ENCODE measurements around the gene PABPN1.

Gene PABPN1

GRCh38 chr14:23354990-23355389, 33.7 kb downstream of the PABPN1 start:
- Histone ChIP-seq H4K5ac (ENCODE audit: low read length) (no peak overlapping the region), H2BK15ac (replicated peaks; ENCODE audit: low read depth) (no peak overlapping the region), H2BK5ac (ENCODE audit: low read length) (no peak overlapping the region), H3K36me3 (ENCODE audit: control insufficient read depth, insufficient read depth, low read length) (no peaks in the 10 kb centered on the region), H3K23ac (ENCODE audit: low read length) (no peak overlapping the region), H3K4ac (ENCODE audit: low read depth, low read length) (no peak overlapping the region), H3K27ac (ENCODE audit: low read depth, low read length) (no peak overlapping the region), H2BK120ac (ENCODE audit: low read depth, low read length) (no peak overlapping the region), H3K79me1 (ENCODE audit: low read length) (no peaks in the 10 kb centered on the region), H3K56ac (ENCODE audit: low read length) (no peak overlapping the region), H3K79me2 (ENCODE audit: control insufficient read depth, insufficient read depth, low read length) (no peaks in the 10 kb centered on the region), H3K4me2 (ENCODE audit: low read length) (no peak overlapping the region), H4K8ac (ENCODE audit: low read depth, low read length) (no peak overlapping the region), H3K27me3 (ENCODE audit: insufficient read depth, low read length, poor library complexity) (no peaks in the 10 kb centered on the region), H3K4me1 (ENCODE audit: control insufficient read depth, low read depth, low read length) (peaks cover 2% of the 10 kb centered on the region), H3K18ac (ENCODE audit: low read length) (no peak overlapping the region), H3K4me3 (ENCODE audit: low read length) (no peak overlapping the region), H3K9ac (ENCODE audit: low read length) (no peak overlapping the region), H2AK5ac (ENCODE audit: low read length) (no peak overlapping the region)
- no peak for DNase-seq
- WGBS (ENCODE audit: extremely low coverage, insufficient coverage, low lambda C conversion rate), result no CpG with 5 or more reads among the region's 6 CpGs

GRCh38 chr14:23355871-23356435, 34.7 kb downstream of the PABPN1 start:
- Histone ChIP-seq H3K4me2 (ENCODE audit: low read length) (no peak overlapping the region), H3K18ac (ENCODE audit: low read length) (no peak overlapping the region), H4K8ac (ENCODE audit: low read depth, low read length) (no peak overlapping the region), H3K79me1 (ENCODE audit: low read length) (no peaks in the 10 kb centered on the region), H3K4ac (ENCODE audit: low read depth, low read length) (no peak overlapping the region), H3K79me2 (ENCODE audit: control insufficient read depth, insufficient read depth, low read length) (no peaks in the 10 kb centered on the region), H2BK15ac (replicated peaks; ENCODE audit: low read depth) (no peak overlapping the region), H3K36me3 (ENCODE audit: control insufficient read depth, insufficient read depth, low read length) (no peaks in the 10 kb centered on the region), H2AK5ac (ENCODE audit: low read length) (no peak overlapping the region), H3K23ac (ENCODE audit: low read length) (no peak overlapping the region), H3K4me1 (ENCODE audit: control insufficient read depth, low read depth, low read length) (peaks cover 2% of the 10 kb centered on the region), H3K56ac (ENCODE audit: low read length) (no peak overlapping the region), H3K27me3 (ENCODE audit: insufficient read depth, low read length, poor library complexity) (no peaks in the 10 kb centered on the region), H3K4me3 (ENCODE audit: low read length) (no peak overlapping the region), H2BK5ac (ENCODE audit: low read length) (no peak overlapping the region), H3K9ac (ENCODE audit: low read length) (no peak overlapping the region), H2BK120ac (ENCODE audit: low read depth, low read length) (no peak overlapping the region), H4K5ac (ENCODE audit: low read length) (no peak overlapping the region), H3K27ac (ENCODE audit: low read depth, low read length) (no peak overlapping the region)
- no CpG with 5 or more reads among the region's 6 CpGs for WGBS (ENCODE audit: extremely low coverage, insufficient coverage, low lambda C conversion rate)
- no peak for DNase-seq

GRCh38 chr14:23356662-23357061, 35.4 kb downstream of the PABPN1 start:
- H2AK5ac ChIP-seq (ENCODE audit: low read length), result no peak overlapping the region
- DNase-seq, result no peak
- H3K4me2 ChIP-seq (ENCODE audit: low read length), result no peak overlapping the region
- H3K27me3 ChIP-seq (ENCODE audit: insufficient read depth, low read length, poor library complexity), result no peaks in the 10 kb centered on the region
- no peaks in the 10 kb centered on the region for H3K79me2 ChIP-seq (ENCODE audit: control insufficient read depth, insufficient read depth, low read length)
- no peak overlapping the region for H3K27ac ChIP-seq (ENCODE audit: low read depth, low read length)
- H2BK5ac ChIP-seq (ENCODE audit: low read length), result no peak overlapping the region
- H3K23ac ChIP-seq (ENCODE audit: low read length), result no peak overlapping the region
- no peak overlapping the region for H4K5ac ChIP-seq (ENCODE audit: low read length)
- H3K4ac ChIP-seq (ENCODE audit: low read depth, low read length), result no peak overlapping the region
- no peak overlapping the region for H3K4me3 ChIP-seq (ENCODE audit: low read length)
- H2BK120ac ChIP-seq (ENCODE audit: low read depth, low read length), result no peak overlapping the region
- H3K9ac ChIP-seq (ENCODE audit: low read length), result no peak overlapping the region
- no peaks in the 10 kb centered on the region for H3K36me3 ChIP-seq (ENCODE audit: control insufficient read depth, insufficient read depth, low read length)
- peaks cover 1% of the 10 kb centered on the region for H3K79me1 ChIP-seq (ENCODE audit: low read length)
- peaks cover 2% of the 10 kb centered on the region for H3K4me1 ChIP-seq (ENCODE audit: control insufficient read depth, low read depth, low read length)
- H3K18ac ChIP-seq (ENCODE audit: low read length), result no peak overlapping the region
- H4K8ac ChIP-seq (ENCODE audit: low read depth, low read length), result no peak overlapping the region
- WGBS (ENCODE audit: extremely low coverage, insufficient coverage, low lambda C conversion rate), result no CpG with 5 or more reads among the region's 4 CpGs
- H2BK15ac ChIP-seq (replicated peaks; ENCODE audit: low read depth), result no peak overlapping the region
- H3K56ac ChIP-seq (ENCODE audit: low read length), result no peak overlapping the region

- Histone ChIP-seq H3K9ac (ENCODE audit: low read length) (no peak overlapping the region), H3K4ac (ENCODE audit: low read depth, low read length) (no peak overlapping the region), H2AK5ac (ENCODE audit: low read length) (no peak overlapping the region), H3K27me3 (ENCODE audit: insufficient read depth, low read length, poor library complexity) (no peaks in the 10 kb centered on the region), H3K18ac (ENCODE audit: low read length) (no peak overlapping the region), H2BK120ac (ENCODE audit: low read depth, low read length) (no peak overlapping the region), H2BK15ac (replicated peaks; ENCODE audit: low read depth) (no peak overlapping the region), H3K56ac (ENCODE audit: low read length) (no peak overlapping the region), H2BK5ac (ENCODE audit: low read length) (no peak overlapping the region), H3K79me2 (ENCODE audit: control insufficient read depth, insufficient read depth, low read length) (no peaks in the 10 kb centered on the region), H4K8ac (ENCODE audit: low read depth, low read length) (no peak overlapping the region), H3K36me3 (ENCODE audit: control insufficient read depth, insufficient read depth, low read length) (no peaks in the 10 kb centered on the region), H3K79me1 (ENCODE audit: low read length) (peaks cover 6% of the 10 kb centered on the region), H3K27ac (ENCODE audit: low read depth, low read length) (no peak overlapping the region), H3K4me1 (ENCODE audit: control insufficient read depth, low read depth, low read length) (peaks cover 2% of the 10 kb centered on the region), H3K4me3 (ENCODE audit: low read length) (no peak overlapping the region), H3K23ac (ENCODE audit: low read length) (no peak overlapping the region), H3K4me2 (ENCODE audit: low read length) (no peak overlapping the region), H4K5ac (ENCODE audit: low read length) (no peak overlapping the region)
- no CpG with 5 or more reads among the region's 8 CpGs for WGBS (ENCODE audit: extremely low coverage, insufficient coverage, low lambda C conversion rate)
- DNase-seq, result no peak
Observed at GRCh38 chr14:23357261-23357660, 36.0 kb downstream of the PABPN1 start.

GRCh38 chr14:23358042-23358441, 36.8 kb downstream of the PABPN1 start:
- no peak overlapping the region for H3K23ac ChIP-seq (ENCODE audit: low read length)
- H3K79me2 ChIP-seq (ENCODE audit: control insufficient read depth, insufficient read depth, low read length), result no peaks in the 10 kb centered on the region
- H3K36me3 ChIP-seq (ENCODE audit: control insufficient read depth, insufficient read depth, low read length), result no peaks in the 10 kb centered on the region
- no peak overlapping the region for H3K4me2 ChIP-seq (ENCODE audit: low read length)
- H3K4ac ChIP-seq (ENCODE audit: low read depth, low read length), result no peak overlapping the region
- H3K9ac ChIP-seq (ENCODE audit: low read length), result no peak overlapping the region
- no peak overlapping the region for H4K5ac ChIP-seq (ENCODE audit: low read length)
- no peak overlapping the region for H2AK5ac ChIP-seq (ENCODE audit: low read length)
- H3K4me1 ChIP-seq (ENCODE audit: control insufficient read depth, low read depth, low read length), result peaks cover 2% of the 10 kb centered on the region
- no peak overlapping the region for H3K27ac ChIP-seq (ENCODE audit: low read depth, low read length)
- H2BK120ac ChIP-seq (ENCODE audit: low read depth, low read length), result no peak overlapping the region
- H4K8ac ChIP-seq (ENCODE audit: low read depth, low read length), result no peak overlapping the region
- H3K56ac ChIP-seq (ENCODE audit: low read length), result no peak overlapping the region
- peaks cover 6% of the 10 kb centered on the region for H3K79me1 ChIP-seq (ENCODE audit: low read length)
- no peaks in the 10 kb centered on the region for H3K27me3 ChIP-seq (ENCODE audit: insufficient read depth, low read length, poor library complexity)
- DNase-seq, result no peak
- no peak overlapping the region for H2BK5ac ChIP-seq (ENCODE audit: low read length)
- no CpG with 5 or more reads among the region's 3 CpGs for WGBS (ENCODE audit: extremely low coverage, insufficient coverage, low lambda C conversion rate)
- no peak overlapping the region for H3K18ac ChIP-seq (ENCODE audit: low read length)
- H3K4me3 ChIP-seq (ENCODE audit: low read length), result no peak overlapping the region
- no peak overlapping the region for H2BK15ac ChIP-seq (replicated peaks; ENCODE audit: low read depth)

- Histone ChIP-seq H3K27ac (ENCODE audit: low read depth, low read length) (no peak overlapping the region), H4K8ac (ENCODE audit: low read depth, low read length) (no peak overlapping the region), H3K4me1 (ENCODE audit: control insufficient read depth, low read depth, low read length) (no peaks in the 10 kb centered on the region), H3K79me2 (ENCODE audit: control insufficient read depth, insufficient read depth, low read length) (no peaks in the 10 kb centered on the region), H3K4me2 (ENCODE audit: low read length) (no peak overlapping the region), H3K56ac (ENCODE audit: low read length) (no peak overlapping the region), H3K9ac (ENCODE audit: low read length) (no peak overlapping the region), H3K23ac (ENCODE audit: low read length) (no peak overlapping the region), H2BK5ac (ENCODE audit: low read length) (no peak overlapping the region), H3K36me3 (ENCODE audit: control insufficient read depth, insufficient read depth, low read length) (no peaks in the 10 kb centered on the region), H3K27me3 (ENCODE audit: insufficient read depth, low read length, poor library complexity) (no peaks in the 10 kb centered on the region), H2BK15ac (replicated peaks; ENCODE audit: low read depth) (no peak overlapping the region), H2AK5ac (ENCODE audit: low read length) (no peak overlapping the region), H3K4ac (ENCODE audit: low read depth, low read length) (no peak overlapping the region), H2BK120ac (ENCODE audit: low read depth, low read length) (no peak overlapping the region), H3K18ac (ENCODE audit: low read length) (no peak overlapping the region), H3K79me1 (ENCODE audit: low read length) (peaks cover 8% of the 10 kb centered on the region), H3K4me3 (ENCODE audit: low read length) (no peak overlapping the region), H4K5ac (ENCODE audit: low read length) (no peak overlapping the region)
- no peak for DNase-seq
- no CpG with 5 or more reads among the region's 12 CpGs for WGBS (ENCODE audit: extremely low coverage, insufficient coverage, low lambda C conversion rate)
Observed at GRCh38 chr14:23358553-23359166, 37.4 kb downstream of the PABPN1 start.
